Cardiac fibroblast (primary cell): ENCODE results near the gene MAU2.
"Not testable (repeated sequence)": the region's sequence is repeated elsewhere in the genome, so short reads cannot be mapped to it uniquely, and the experiment has no call there.

ENCODE experiments used
- DNase-seq, 2 donors: peaks; one replicate each; pipeline versions ENCODE4 v3.0.0 to v3.0.0-alpha.2; 2010; ENCODE audit warnings: low read depth in 2 of 2
- H3K4me3 ChIP-seq, 2 donors: replicated peaks in 1 of 2; 1 replicate in 1 of 2; 2 replicates in 1 of 2; pipeline ENCODE4 v1.5.1; 2011; ENCODE audit warnings: low read depth in 2 of 2, low read length in 2 of 2, mild to moderate bottlenecking in 2 of 2, moderate library complexity in 1 of 2
- TF ChIP-seq, protein P1 (sequence below): IDR thresholded peaks from one replicate; pipeline ENCODE4 v1.5.1; 2011; ENCODE audit warnings: low read depth, mild to moderate bottlenecking, low read length, inconsistent platforms

Gene MAU2

DNA sequence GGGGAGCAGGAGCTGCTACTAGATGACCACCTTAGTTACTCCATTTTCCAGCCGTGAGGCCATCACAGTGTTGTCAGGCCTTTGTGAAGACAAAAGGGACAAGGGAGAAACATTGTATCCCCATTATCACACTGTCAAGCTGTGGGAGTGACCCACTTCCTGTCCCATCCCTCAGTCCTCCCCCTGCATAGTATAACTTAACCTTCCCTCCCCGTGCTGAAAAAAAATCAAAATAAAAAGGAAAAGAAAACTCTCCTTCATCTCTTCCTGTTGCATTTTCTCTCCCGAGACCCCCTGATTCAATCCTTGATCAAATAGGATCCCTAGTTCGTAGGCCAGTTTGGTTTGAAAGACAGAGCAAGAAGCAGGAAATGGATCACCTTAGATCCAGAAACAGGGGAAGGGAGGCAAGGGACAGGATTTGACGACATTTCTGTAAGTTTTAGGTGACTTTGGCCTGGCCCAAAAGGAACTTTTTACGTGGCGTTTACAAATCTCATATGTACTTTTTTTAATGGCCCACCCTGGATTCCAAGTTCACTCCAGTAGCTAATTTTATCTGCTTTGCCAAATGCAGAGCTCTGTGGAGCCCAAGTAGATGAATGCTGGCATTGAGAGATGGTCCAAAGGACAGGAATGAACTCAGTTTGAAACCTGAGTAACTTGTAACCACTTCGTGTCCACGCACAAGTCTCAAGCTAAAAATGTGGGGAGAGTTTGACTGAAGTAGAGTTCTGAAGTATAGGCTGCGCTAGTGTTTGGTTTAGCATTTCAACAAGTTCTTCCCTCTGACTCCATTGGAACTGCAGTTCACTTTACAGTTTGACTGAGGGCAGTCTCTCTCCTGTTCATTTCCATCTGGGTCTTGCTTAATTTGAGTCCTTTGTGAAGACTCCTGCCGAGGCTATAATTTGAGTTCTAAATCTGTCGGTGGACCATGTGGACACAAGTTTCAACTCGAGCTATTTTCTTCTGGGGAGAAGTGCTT is 68.2 kb downstream of the MAU2 start:
- H3K4me3 ChIP-seq: no peak overlapping the region
- no peak for DNase-seq
- TF ChIP-seq, protein P1, sequence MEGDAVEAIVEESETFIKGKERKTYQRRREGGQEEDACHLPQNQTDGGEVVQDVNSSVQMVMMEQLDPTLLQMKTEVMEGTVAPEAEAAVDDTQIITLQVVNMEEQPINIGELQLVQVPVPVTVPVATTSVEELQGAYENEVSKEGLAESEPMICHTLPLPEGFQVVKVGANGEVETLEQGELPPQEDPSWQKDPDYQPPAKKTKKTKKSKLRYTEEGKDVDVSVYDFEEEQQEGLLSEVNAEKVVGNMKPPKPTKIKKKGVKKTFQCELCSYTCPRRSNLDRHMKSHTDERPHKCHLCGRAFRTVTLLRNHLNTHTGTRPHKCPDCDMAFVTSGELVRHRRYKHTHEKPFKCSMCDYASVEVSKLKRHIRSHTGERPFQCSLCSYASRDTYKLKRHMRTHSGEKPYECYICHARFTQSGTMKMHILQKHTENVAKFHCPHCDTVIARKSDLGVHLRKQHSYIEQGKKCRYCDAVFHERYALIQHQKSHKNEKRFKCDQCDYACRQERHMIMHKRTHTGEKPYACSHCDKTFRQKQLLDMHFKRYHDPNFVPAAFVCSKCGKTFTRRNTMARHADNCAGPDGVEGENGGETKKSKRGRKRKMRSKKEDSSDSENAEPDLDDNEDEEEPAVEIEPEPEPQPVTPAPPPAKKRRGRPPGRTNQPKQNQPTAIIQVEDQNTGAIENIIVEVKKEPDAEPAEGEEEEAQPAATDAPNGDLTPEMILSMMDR: no peak

GRCh38 chr19:19389683-19390082 is 69.1 kb downstream of the MAU2 start:
- not testable (repeated sequence) for DNase-seq, H3K4me3 ChIP-seq

DNA sequence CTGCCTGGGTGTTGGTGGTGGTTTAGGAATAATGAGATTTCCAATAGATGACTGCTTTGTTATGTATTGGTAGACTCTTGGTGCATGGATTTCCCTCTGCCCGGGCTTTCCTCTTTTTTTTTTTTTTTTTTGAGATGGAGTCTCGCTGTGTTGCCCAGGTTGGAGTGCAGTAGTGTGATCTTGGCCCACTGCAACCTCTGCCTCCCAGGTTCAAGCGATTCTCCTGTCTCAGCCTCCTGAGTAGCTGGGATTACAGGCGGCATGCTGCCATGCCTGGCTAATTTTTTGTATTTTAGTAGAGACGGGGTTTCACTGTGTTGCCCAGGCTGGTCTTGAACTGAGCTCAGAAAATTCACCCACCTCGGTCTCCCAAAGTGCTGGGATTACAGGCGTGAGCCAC is 73.7 kb downstream of the MAU2 start:
- H3K4me3 ChIP-seq, DNase-seq: not testable (repeated sequence)

DNA sequence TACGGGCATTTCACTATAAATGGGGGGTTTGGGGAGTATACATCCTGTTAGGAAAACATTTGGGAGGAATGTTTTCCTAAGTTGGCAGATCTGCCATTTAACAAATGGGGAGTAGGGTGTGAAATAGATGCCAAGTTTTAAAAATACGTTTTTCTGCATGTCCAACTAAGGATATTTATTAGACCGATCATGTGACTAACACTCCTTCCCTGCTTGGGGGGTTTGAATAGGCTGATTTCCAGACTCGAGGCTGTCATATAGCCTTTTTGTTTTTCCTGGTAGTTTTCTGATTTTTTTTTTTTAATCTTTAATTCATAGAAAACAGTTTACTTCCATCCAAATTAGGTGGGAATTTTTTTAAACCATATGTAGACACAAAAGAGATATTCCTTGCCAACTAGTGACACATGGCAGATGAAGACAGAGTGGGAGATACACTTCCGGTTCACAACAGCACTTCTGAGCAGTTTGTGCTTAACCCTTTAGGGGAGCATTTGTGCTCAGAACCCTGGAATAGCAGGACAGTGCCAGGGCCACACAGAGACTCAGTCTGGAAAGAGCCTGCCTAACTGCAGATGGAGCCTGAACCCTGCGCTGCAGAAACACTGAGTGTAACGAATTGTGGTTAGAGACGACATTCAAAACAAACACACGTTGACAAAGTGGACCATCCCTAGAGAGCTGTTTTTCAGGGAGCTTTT is 79.3 kb downstream of the MAU2 start:
- H3K4me3 ChIP-seq: no peak overlapping the region
- TF ChIP-seq, protein P1: no peak
- DNase-seq: peak; percentile 59 to 69

DNA sequence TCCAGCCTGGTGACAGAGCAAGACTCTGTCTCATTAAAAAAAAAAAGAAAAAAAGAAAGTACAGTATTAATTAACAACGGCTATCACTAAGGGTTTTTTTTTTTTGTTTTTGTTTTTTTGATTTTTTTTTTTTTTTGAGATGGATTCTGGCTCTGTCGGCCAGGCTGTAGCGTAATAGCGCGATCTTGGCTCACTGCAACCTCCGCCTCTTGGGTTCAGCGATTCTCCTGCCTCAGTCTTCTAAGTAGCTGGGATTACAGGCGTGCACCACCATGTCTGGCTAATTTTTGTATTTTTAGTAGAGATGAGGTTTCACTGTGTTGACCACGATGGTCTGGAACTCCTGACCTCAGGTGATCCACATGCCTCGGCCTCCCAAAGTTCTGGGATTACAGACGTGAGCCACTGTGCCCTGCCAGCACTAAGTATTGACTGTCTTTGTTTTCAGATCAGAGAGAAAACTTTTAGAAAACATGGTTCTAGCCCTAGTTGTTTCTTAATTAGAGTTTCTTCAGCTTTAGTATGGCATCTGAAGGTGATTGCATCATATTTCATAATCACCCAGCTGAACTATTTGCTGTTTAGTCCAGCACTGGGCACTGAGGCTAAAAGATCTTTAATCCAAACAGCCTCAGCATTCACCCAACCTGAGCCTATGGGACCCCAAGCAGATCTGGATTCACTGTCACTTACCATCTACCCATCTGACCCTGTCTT is 82.2 kb downstream of the MAU2 start:
- no peak overlapping the region for H3K4me3 ChIP-seq
- peak; percentile 47 to 52 for DNase-seq
- TF ChIP-seq, protein P1: no peak

DNA sequence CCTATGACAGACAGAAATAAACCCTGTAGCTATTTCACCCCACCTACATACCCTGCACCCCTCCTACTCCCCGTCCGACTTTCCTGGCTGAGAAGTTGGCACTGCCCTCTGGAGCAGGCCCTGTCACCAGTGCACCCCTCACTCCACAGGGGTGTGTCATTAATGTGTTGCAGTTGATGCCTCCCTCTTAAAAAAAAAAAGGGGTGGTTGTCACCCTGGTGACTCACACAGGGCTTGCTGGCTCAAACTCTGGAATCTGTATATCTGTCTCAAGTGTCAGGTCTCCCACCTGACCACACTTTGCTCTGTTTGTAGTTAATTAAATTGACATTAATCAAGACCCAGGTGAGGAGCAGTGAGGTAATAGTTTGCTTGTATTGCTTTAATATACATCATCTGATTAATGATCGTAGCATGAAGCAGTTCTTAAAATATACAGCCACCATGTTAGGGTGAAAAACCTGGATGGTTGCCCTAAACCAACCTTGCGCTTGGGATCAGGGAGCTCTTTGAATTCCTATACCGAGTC is 82.8 kb downstream of the MAU2 start:
- peak in 1 of 2 donors; percentile 65 for DNase-seq
- TF ChIP-seq, protein P1: no peak
- H3K4me3 ChIP-seq: no peak overlapping the region
